Stimulated activated CD4-positive, alpha-beta T cell treated with anti-CD3 and anti-CD28 coated beads, Interleukin-12 subunit alpha, Interleukin-12 subunit beta, amount 100 ng/mL, for 48 hours (primary cell): ENCODE data around the gene LPP.

Experiments
- DNase-seq, 3 donors: peaks; one replicate each; pipeline ENCODE4 v3.0.0-alpha.2; 2020; ENCODE audit warnings: low read depth in 2 of 3, low spot score in 1 of 3

Gene LPP

GRCh38 chr3:188134856-188135255 lies 19.1 kb upstream of the LPP start:
- no peak for DNase-seq

DNA sequence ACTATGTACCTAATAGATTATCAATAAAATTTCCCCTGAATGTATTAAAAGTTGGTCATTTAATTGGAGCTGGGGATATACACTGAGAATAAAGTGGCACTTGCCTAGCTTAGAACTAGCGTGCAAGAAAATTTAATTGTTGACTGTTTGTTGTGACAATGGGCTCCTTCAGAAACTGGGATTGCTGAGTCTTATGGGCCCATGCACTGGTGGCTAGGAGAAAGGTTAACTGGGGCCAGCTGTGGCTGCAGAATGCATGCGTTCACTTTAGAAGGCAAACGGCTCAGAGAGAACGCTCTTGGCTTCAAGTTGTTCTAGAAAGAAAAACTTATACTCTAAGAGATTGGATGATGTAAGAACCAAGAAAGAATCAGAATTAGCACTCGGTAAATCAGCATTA lies 18.7 kb upstream of the LPP start:
- no peak for DNase-seq

GRCh38 chr3:188137051-188137450 lies 16.9 kb upstream of the LPP start:
- no peak for DNase-seq

DNA sequence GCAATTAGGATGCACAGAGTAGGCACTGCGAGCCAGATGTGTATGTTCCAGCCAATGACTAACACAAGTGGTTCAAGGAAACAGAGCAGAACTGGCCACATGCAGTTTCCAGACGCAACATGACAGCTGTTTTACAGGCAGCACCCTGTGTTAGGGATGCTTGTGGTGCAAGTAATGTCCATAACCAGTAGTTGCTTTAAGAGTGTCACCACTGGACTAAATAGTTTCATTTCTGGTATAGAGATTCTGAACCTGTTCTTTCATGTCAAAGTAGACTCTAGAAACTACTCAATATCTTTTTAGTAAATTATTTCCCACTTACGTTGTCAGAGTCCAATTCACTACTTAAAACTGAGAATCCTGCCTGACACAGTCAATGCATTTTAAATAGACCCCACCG lies 14.5 kb upstream of the LPP start:
- no peak for DNase-seq

- DNase-seq: no peak
These were observed 7.7 kb upstream of the LPP start for GRCh38 chr3:188146219-188146618.

GRCh38 chr3:188147782-188148181 lies 6.2 kb upstream of the LPP start:
- DNase-seq: no peak

DNA sequence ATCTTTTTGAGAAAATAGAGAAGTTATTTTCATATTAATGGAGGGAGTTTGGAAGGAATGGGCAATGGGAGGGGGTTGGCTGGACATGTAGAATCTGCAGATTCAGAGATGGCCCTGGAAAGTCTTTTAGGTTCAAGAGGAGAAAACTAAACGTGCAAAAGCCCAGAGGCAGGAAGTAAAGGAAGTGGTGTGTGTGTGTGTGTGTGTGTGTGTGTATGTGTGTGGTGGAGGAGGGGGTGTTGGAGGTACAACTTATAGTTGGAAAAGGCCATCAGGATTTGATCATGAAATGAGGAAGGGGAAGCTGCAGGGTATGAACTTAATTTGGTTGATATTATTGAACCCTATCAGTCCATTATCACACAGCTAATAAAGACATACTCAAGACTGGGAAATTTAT lies 5.6 kb upstream of the LPP start:
- no peak for DNase-seq

- no peak for DNase-seq
These were observed 4.4 kb upstream of the LPP start for GRCh38 chr3:188149587-188149986.

DNA sequence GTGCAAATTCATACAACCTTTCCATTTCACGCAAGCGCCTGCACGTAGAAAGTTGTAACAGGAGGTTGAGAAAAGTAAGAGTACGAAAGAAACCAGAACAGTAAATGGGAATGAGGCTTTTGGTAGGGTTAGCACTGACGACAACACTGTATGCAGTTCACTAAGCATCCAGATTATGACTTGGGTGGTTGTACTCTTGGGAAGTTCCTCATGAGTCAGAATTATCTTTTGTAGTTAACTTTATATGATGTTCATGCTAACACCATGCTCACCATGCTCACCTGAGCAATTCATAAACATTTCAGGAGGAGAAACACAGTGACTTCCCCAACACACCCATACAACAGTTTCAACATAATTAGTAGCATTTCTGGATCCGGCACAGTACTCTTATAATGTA lies 3.0 kb upstream of the LPP start:
- DNase-seq: no peak

DNA sequence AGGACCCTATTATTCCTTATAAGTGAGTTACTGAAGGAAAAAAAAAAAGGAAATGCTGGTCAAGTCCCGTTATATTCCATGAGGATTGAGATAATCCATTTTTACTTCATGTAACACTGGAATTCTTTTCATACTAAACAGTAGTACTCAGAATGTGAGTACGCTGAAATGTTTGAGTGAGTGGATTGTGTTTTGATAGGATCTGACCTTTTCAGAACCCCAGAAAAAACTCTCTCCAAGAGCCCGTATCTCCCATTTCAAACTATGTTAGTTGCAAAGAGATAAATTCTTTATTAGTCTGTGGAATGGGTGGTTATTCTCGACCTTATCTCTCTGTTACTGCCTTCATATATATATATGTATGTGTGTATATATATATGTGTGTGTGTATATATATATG lies 2.5 kb upstream of the LPP start:
- no peak for DNase-seq

GRCh38 chr3:188152660-188153436 lies 1.1 kb upstream of the LPP start:
- no peak for DNase-seq

- peak in 1 of 3 donors; percentile 41 for DNase-seq
These were observed 432 bp upstream of the LPP start for GRCh38 chr3:188153437-188154013.

- DNase-seq: no peak
These were observed 1.0 kb downstream of the LPP start for GRCh38 chr3:188154809-188155574.

- no peak for DNase-seq
These were observed 2.1 kb downstream of the LPP start for GRCh38 chr3:188156056-188156455.

- no peak for DNase-seq
These were observed 3.5 kb downstream of the LPP start for GRCh38 chr3:188157407-188157806.

DNA sequence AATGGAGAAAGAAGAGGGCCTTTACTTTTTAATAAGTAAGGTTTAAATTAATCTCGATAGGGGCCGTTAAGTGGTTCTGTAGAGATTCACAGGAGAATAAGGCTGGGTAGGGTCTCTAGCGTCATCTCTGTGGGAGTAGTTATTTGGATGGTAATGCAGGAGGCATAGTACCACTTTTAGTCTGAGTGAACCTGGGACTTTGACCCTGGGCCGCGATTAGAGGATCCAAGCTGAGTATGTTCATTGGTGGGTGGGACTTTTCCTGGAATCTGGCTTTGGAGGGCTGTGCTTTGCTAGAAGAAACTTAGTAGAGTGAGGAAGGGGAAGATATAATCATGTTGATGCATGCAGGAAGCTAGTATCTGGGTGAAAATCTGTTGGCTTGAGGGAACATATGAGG lies 4.0 kb downstream of the LPP start:
- DNase-seq: no peak

GRCh38 chr3:188158731-188159310 lies 4.9 kb downstream of the LPP start:
- no peak for DNase-seq

GRCh38 chr3:188160751-188161150 lies 6.8 kb downstream of the LPP start:
- no peak for DNase-seq

DNA sequence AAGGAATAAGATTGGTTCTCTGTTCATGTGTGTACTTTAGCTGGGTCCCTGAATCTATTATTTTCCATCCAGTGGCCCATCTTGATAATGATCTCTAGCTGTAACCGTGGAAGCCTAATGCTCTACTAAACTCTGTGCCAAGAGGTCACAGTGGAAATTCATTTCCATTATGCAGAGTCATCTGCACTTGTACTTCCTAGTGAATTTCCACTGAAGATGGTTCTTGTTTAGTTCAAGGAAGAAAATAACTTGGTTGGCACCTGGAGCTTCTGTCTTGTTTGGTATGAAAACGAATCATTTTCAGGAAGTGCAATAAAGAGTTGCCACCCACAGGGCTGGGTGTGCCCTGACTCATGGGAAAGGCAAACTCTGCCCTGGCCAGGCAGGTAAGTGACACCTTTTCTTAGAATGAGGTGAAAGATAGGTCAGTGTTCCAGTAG lies 10.3 kb downstream of the LPP start:
- no peak for DNase-seq

GRCh38 chr3:188165596-188165995 lies 11.6 kb downstream of the LPP start:
- DNase-seq: peak in 1 of 3 donors; percentile 34

GRCh38 chr3:188166441-188166840 lies 12.5 kb downstream of the LPP start:
- DNase-seq: no peak

DNA sequence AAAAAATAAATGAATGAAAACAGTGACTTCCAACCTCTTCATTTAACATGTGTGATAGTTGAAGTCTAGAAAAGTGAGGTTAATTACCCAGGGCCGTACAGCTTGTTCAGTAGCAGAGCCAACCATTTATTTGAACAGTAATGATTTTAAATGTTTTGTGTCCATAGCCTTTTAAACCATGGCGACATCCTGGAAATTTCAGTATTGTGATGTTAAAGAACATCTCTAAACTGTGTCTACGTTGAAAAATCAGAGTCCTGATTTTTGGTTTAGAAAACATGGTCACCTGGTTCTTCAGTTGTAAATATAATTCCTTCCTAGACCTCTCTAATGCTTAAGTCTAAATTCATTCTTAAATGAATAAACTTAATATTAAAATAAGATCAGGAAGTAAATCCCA lies 14.2 kb downstream of the LPP start:
- DNase-seq: no peak
